Stimulated activated effector memory CD8-positive, alpha-beta T cell treated with anti-CD3 and anti-CD28 coated beads, Interleukin-12 subunit alpha, Interleukin-12 subunit beta, amount 100 ng/mL, for 72 hours (primary cell): ENCODE results near the gene OR5K4.

Experiments
- ATAC-seq: fragments of 150-1000 bp; cut with Tn5 transposase; 2 replicates; pipeline ENCODE4 v1.10.0; 2021
- DNase-seq, 2 donors: peaks; one replicate each; pipeline ENCODE4 v3.0.0; 2021 to 2022; ENCODE audit warnings: low spot score in 2 of 2
- H3K27ac Mint-ChIP-seq: one replicate; pipeline ENCODE4 v1.8.0; 2022; ENCODE audit warnings: mild to moderate bottlenecking, mixed read lengths
- H3K36me3 Mint-ChIP-seq: one replicate; pipeline ENCODE4 v1.8.0; 2022; ENCODE audit warnings: mild to moderate bottlenecking, mixed read lengths
- H3K4me1 Mint-ChIP-seq: one replicate; pipeline ENCODE4 v1.8.0; 2022; ENCODE audit warnings: mixed read lengths
- H3K4me3 Mint-ChIP-seq: one replicate; pipeline ENCODE4 v1.8.0; 2022; ENCODE audit warnings: mild to moderate bottlenecking, mixed read lengths
- H3K9me3 Mint-ChIP-seq: one replicate; pipeline ENCODE4 v1.8.0; 2022; ENCODE audit warnings: mixed read lengths

The OR5K4 gene, protein sequence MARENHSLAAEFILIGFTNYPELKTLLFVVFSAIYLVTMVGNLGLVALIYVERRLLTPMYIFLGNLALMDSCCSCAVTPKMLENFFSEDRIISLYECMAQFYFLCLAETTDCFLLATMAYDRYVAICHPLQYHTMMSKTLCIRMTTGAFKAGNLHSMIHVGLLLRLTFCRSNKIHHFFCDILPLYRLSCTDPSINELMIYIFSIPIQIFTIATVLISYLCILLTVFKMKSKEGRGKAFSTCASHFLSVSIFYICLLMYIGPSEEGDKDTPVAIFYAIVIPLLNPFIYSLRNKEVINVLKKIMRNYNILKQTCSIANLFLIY

DNA sequence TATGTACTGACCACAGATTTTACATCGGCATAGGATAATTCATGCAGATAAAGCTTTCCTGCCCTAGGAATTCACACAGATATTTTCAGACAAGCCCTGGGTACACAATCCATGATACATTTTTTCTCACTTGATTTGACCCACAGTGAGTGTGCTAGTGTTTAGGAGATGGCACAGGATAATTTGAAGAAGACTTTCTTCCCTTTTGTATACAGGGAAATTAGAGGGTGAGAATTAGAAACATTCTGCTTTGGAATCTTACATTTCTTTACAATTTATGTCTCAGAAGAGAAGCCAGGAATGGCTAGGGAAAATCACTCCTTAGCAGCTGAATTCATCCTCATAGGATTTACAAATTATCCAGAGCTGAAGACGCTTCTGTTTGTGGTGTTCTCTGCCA, at the start of gene OR5K4:
TSS of gene OR5K4 (plus strand) at position 301 of the 400 bp plus-strand sequence. CDS start at position 301, 0 bp downstream.
- H3K4me3 Mint-ChIP-seq, result no peak within 1 kb of the TSS
- no peak within 1 kb of the TSS for H3K27ac Mint-ChIP-seq
- no peaks in the 10 kb centered on the region for H3K4me1 Mint-ChIP-seq
- H3K36me3 Mint-ChIP-seq, result no peaks in the 10 kb centered on the region
- ATAC-seq, result no peak
- DNase-seq, result no peak
- H3K9me3 Mint-ChIP-seq, result peaks cover 5% of the 10 kb centered on the region

DNA sequence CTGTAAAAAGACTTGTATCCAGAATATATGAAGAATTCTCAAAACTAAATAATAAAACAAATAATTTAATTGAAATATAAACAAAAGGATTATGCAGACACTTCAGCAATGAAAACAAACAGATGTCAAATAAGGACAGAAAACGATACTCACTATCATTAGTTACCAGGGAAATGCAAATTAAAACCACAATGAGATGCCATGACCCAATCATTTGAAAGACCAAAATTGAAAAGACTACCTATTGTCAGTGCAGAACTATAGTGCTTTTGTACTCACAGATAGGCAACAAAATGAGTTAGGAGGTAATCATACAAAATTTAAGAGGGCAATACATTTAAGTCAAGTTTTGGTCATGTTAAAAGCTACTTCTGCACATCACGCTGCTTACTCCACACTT, 31.6 kb upstream of the OR5K4 start:
- H3K9me3 Mint-ChIP-seq, result no peaks in the 10 kb centered on the region
- H3K36me3 Mint-ChIP-seq, result no peaks in the 10 kb centered on the region
- DNase-seq (no peak), ATAC-seq (no peak)
- no peak overlapping the region for H3K4me3 Mint-ChIP-seq
- no peak overlapping the region for H3K27ac Mint-ChIP-seq
- H3K4me1 Mint-ChIP-seq, result peaks cover 5% of the 10 kb centered on the region

DNA sequence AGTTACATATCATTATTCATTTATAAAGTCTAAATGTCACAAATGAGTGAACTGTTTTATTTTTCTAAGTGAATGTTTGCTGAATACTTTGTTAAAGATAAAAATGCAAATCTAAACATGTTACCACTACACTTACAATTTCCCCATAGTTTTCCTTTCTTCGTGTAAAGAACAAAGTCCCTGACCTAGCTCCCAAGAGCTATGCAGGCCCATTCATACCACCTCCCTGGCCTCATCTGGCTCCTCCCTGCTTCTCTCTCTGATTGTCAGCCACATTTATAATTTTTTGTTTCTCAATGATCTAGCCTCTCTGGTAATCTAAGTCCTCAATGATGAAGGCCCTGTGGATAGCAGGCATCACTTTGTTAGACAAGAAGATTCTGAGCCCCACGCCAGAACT, 31.0 kb upstream of the OR5K4 start:
- DNase-seq, result no peak
- Mint-ChIP-seq H3K4me3 (no peak overlapping the region), H3K9me3 (no peaks in the 10 kb centered on the region), H3K27ac (no peak overlapping the region), H3K36me3 (no peaks in the 10 kb centered on the region), H3K4me1 (peaks cover 6% of the 10 kb centered on the region)
- ATAC-seq, result no peak

DNA sequence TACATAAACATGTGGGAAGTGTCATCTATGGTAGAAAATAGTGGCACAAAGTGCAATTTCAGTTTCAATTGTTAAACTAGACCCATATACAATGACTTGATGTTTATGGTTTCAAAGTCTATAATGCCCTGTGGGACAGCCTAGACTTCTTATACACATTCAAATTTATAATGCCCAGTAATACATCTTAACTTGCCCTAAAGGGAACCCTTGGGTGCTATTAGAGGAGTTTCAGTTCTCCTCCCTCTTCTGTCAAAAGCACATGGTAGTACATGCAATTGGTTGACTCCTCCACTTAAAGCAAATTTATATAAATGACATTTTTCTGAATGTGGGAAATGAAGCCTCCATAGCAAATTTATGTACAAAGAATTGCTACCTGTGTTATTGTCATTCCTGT, 30.2 kb upstream of the OR5K4 start:
- Mint-ChIP-seq H3K4me3 (no peak overlapping the region), H3K27ac (no peak overlapping the region), H3K4me1 (peaks cover 6% of the 10 kb centered on the region), H3K9me3 (no peaks in the 10 kb centered on the region), H3K36me3 (no peaks in the 10 kb centered on the region)
- no peak for ATAC-seq
- DNase-seq, result no peak

DNA sequence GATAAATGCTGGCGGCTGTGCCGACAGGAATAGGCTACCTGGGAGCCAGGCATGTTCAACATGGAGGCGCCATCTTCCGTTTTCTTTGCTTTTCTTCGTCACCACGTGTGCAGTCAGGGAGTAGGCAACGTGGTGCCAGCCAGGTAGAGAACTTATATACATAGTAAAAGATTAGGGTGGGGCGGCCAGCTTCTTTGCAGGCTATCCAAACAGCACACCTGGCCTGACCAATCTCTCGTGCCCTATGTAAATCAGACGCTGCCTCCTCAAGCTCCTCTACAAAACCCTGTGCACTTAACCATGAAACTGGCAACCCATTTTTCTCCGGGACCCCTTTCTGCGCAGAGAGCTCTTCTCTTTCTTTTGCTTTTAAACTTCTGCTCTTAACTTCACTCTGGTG, 28.6 kb upstream of the OR5K4 start:
- Mint-ChIP-seq H3K36me3 (no peaks in the 10 kb centered on the region), H3K4me3 (no peak overlapping the region), H3K9me3 (no peaks in the 10 kb centered on the region), H3K27ac (no peak overlapping the region), H3K4me1 (peaks cover 12% of the 10 kb centered on the region)
- DNase-seq (no peak), ATAC-seq (no peak)

DNA sequence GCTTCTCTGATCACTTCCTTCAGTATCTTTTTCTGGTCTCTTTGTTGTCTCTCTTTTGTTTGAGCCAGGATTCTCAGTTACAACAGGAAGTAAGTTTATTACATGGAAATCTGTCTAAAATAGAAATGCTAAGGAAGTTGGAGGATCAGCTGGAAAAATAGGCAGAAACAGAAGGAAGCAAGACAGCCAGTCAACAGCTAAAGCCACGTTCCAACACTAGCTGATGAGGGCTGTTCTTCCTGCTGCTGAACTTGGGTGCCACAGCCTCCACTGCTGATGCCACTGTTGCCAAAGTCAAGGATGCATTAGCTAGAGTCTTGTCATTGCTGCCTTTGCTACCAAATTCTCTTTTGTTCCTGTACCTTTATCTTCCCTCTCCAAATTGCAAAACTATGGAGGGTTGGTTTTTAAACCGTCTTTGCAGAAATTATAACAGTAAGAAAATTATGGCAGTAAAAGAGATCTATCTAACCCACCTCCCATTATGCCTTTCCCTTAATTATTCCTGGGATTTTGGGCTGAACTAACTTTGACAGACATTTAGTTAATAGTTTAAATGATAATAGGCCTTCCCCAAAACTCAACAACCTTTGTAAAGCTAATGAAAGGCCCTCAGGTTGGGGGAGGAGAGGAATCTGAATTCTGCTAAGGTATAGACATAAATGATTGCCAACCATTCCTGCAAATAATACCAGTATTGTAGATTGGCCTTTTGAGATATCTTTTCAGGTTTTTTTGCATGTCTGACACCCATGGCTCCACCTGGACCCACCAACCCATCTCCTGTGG, 27.4 kb upstream of the OR5K4 start:
- no peak for DNase-seq
- no peak for ATAC-seq
- Mint-ChIP-seq H3K36me3 (no peaks in the 10 kb centered on the region), H3K27ac (peak overlapping the region; percentile 29), H3K9me3 (no peaks in the 10 kb centered on the region), H3K4me3 (no peak overlapping the region), H3K4me1 (peaks cover 12% of the 10 kb centered on the region)

DNA sequence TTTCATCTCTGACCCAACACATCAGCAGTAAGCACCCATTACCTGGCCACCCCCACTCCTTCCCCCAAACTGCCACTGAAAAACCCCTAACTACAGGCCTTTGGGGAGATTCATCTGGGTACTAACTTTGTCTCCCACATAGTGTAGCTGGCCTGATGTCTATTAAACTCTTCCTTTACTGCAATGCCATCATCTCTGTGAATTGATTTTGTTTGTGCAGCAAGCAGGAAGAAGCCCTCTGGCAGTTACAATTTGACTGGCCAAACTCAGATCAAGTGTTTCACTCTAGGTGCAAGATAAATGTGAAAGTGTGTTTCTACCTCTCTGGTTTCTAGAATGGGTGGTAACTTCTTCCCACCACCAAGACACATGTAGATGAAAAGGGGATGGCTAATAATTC, 26.7 kb upstream of the OR5K4 start:
- H3K27ac Mint-ChIP-seq, result peak overlapping the region; percentile 29
- H3K4me1 Mint-ChIP-seq, result peaks cover 12% of the 10 kb centered on the region
- peak; percentile 85 for ATAC-seq
- no peaks in the 10 kb centered on the region for H3K9me3 Mint-ChIP-seq
- no peak overlapping the region for H3K4me3 Mint-ChIP-seq
- H3K36me3 Mint-ChIP-seq, result no peaks in the 10 kb centered on the region
- DNase-seq, result no peak

DNA sequence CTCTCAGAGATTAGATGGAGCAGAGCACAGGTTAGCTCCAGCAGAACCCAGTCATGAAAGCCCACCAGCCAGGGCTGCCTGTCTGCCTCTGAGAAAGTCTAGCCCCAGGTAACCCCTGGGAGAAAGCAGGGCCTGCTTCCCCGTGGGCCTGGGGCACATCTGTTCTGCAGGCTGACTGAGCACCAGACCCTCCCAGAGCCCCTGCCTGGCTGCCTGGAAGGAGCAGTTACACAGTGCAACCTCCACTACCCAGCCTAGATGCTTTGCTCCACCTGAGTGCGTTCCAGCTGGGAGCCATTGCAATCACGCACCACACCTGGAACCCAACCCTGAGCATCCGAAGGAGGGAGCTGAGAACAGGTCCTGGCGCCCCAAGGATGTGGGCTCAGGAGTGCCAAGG, 24.7 kb upstream of the OR5K4 start:
- no peaks in the 10 kb centered on the region for H3K36me3 Mint-ChIP-seq
- H3K4me3 Mint-ChIP-seq, result no peak overlapping the region
- DNase-seq, result no peak
- H3K9me3 Mint-ChIP-seq, result no peaks in the 10 kb centered on the region
- H3K4me1 Mint-ChIP-seq, result peaks cover 12% of the 10 kb centered on the region
- no peak for ATAC-seq
- H3K27ac Mint-ChIP-seq, result no peak overlapping the region

DNA sequence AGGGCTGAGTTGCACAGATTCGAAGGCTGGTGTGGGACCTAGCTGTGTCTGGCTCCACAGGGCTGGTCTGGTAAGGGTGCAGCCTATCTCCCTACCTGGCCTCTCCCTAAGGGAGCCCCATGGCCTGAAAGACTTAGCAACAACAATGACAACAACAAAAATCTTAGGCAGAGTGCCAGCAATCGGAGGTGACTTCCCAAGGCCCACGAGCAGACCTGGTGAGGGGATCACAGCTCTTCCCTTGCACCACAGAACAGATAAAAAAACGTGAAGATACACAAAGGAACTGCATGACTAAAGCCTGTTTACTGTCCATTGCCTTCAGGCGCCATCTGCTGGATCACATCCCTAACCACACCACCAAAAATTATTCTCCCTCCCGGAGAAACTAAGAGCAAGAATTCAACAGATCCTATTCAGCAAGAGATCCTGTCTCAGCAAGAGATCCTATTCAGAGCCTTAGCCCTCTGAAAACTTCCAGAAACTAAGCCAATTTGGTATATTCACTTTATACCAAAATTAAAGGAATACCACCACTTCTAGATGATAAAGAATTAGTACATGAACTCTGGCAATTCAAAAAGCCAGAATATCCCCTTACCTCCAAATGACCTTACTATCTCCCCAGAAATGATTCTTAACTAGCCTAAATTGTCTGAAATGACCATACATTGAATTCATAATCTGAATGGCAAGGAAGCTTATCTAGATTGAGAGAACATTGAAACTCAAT, 24.1 kb upstream of the OR5K4 start:
- Mint-ChIP-seq H3K36me3 (no peaks in the 10 kb centered on the region), H3K4me3 (no peak overlapping the region), H3K9me3 (no peaks in the 10 kb centered on the region), H3K4me1 (peaks cover 12% of the 10 kb centered on the region), H3K27ac (no peak overlapping the region)
- DNase-seq, result peak in 1 of 2 donors; percentile 60
- ATAC-seq, result peak; percentile 73

DNA sequence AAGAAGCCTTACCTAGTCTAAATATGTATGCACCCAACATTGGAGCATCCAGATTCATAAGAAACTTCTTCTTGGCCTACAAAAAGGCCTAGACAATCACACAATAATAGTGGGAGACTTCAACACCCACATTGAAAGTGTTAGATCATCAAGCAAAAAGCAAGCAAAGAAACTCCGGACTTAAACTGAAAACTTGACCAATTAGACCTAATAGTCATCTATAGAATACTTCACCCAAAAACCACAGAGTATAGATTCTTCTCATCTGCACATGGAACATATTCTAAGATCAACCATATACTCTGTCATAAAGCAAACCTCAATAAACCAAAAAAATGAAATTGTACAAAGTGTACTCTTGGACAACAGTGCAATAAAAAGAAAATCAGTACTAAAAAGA, 22.3 kb upstream of the OR5K4 start:
- Mint-ChIP-seq H3K4me3 (no peak overlapping the region), H3K4me1 (peaks cover 12% of the 10 kb centered on the region), H3K27ac (no peak overlapping the region), H3K9me3 (no peaks in the 10 kb centered on the region), H3K36me3 (no peaks in the 10 kb centered on the region)
- no peak for DNase-seq
- no peak for ATAC-seq

DNA sequence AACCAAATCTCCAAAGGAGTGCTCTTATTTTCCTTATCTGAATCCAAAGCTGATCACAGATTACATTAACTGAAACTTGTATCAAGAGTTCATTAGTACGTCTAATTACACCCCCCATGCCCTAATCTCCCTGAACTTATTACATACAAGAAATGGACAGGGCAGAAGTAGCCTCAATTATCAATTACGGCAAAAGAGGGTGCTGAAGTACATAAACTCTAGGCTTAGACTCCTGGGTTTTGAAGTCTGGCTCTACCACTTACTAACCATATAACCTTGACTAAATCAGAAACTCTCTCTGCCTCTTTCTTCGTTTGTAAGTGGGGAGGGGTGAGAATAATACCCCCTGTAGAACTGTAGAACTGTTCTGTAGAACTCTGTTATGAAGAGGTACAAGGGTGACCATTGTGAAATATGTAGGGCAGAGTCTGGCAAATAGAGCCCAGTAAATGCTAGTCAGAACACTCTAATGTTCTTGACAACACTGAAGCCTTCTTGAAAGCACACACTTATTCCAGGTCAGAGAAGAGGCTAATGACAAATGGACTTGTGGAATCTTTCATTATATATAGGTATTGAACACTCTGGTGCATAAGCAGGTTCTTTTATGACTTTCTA, 19.6 kb upstream of the OR5K4 start:
- no peak for DNase-seq
- H3K4me3 Mint-ChIP-seq, result no peak overlapping the region
- no peaks in the 10 kb centered on the region for H3K9me3 Mint-ChIP-seq
- no peaks in the 10 kb centered on the region for H3K36me3 Mint-ChIP-seq
- H3K4me1 Mint-ChIP-seq, result peaks cover 6% of the 10 kb centered on the region
- H3K27ac Mint-ChIP-seq, result no peak overlapping the region
- ATAC-seq, result no peak

DNA sequence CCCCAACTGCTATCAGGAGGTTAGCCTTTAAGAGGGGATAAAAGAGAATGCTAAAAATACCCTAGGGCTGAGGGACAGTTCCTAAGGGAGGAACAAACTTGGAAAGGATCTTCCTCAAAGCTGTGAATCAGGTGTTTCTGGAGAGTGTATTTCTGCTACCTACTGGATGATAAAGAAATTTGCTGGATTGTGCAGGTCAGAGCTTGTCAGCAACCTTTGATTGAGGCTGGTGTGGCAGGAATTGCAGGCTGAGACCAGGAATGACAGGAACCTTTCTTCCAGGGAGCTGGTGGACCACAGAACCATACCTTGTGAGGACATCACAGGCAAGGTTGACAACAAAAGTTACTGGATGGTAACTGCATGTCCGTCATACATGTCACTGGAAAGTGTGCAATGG, 14.6 kb upstream of the OR5K4 start:
- Mint-ChIP-seq H3K27ac (no peak overlapping the region), H3K4me1 (no peaks in the 10 kb centered on the region), H3K36me3 (no peaks in the 10 kb centered on the region), H3K4me3 (no peak overlapping the region), H3K9me3 (no peaks in the 10 kb centered on the region)
- ATAC-seq (no peak), DNase-seq (no peak)

DNA sequence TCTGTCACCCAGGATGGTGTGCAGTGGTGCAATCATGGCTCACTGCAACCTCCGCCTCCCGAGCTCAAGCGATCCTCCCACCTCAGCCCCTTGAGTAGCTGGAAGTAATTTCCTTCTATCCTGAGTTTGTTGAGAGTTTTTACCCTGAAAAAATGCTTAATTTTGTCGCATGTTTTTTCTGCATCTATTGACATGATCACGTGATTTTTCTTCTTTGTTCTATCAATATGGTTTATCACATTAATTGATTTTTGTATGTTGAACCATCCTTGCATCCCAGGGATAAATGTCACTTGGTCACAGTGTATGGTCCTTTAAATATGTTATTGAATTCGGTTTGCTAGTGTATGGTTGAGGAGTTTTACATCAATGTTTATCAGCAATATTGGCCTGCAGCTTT, 11.9 kb upstream of the OR5K4 start:
- H3K36me3 Mint-ChIP-seq, result no peaks in the 10 kb centered on the region
- H3K4me1 Mint-ChIP-seq, result no peaks in the 10 kb centered on the region
- H3K9me3 Mint-ChIP-seq, result no peaks in the 10 kb centered on the region
- H3K27ac Mint-ChIP-seq, result no peak overlapping the region
- no peak for DNase-seq
- ATAC-seq, result no peak
- no peak overlapping the region for H3K4me3 Mint-ChIP-seq

DNA sequence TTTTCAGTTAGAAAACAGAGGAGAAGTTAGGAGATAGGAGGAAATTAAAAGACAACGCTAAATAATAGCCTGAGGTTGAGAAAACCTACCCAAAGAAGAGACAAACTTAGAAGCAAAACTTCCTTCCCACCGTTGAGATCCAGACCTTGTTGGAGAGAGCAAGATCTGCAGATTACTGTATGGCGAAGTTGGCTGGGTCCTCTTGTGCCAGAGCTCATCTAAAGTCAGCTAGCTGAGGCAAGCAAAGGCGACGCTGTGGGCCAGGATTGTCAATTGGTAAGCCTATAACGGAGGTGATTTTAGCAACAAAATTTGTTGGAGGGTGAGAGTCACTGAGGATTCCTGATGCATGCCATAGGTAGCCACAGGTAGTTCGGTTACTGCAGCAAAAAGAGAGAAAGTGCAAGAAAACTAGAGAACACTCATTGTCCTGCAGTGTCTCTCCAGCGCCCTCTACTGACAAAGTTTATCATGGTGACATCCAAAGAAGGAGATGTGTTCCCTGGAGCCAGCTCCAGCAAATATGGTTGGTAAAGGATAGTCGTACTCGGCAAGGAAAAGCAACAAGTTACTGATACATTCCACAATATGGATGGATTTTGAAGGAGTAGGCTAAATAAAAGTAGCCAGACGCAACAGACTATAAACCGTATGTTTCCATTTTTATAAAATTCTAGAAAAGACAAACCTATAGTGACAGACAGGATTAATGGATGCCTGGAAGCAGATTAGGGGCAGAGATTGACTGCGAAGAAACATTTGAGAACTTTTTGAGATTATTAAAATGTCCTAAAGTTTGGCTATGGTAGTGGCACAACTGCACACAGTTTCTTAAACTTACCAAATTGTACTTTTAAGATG, 9.8 kb upstream of the OR5K4 start:
- ATAC-seq, result peak; percentile 44
- H3K36me3 Mint-ChIP-seq, result no peaks in the 10 kb centered on the region
- H3K4me1 Mint-ChIP-seq, result no peaks in the 10 kb centered on the region
- no peak overlapping the region for H3K27ac Mint-ChIP-seq
- no peaks in the 10 kb centered on the region for H3K9me3 Mint-ChIP-seq
- H3K4me3 Mint-ChIP-seq, result no peak overlapping the region
- DNase-seq, result peak; percentile 30 to 64

DNA sequence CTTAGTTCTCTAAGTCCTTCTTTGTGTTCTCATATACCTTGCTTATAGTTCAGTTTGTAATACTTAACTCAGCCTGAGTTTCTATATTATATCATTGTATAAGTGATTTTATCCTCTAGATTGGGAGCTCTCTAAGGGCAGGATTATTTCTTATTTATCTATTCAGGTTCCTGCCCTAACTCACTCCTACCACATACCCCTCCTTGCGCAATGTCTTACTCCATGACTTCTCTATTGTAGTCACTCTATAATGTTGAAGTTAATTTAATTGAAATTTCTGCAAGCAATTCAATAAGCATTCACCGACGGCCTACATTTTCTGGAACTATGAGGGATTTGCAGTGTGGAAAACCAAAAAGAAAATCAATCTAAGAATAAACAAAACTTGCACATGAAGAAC, 3.6 kb upstream of the OR5K4 start:
- Mint-ChIP-seq H3K27ac (no peak overlapping the region), H3K4me3 (no peak overlapping the region), H3K9me3 (no peaks in the 10 kb centered on the region), H3K4me1 (no peaks in the 10 kb centered on the region), H3K36me3 (no peaks in the 10 kb centered on the region)
- no peak for ATAC-seq
- DNase-seq, result no peak
